ENCODE results near the gene HBP1.

The HBP1 gene, protein sequence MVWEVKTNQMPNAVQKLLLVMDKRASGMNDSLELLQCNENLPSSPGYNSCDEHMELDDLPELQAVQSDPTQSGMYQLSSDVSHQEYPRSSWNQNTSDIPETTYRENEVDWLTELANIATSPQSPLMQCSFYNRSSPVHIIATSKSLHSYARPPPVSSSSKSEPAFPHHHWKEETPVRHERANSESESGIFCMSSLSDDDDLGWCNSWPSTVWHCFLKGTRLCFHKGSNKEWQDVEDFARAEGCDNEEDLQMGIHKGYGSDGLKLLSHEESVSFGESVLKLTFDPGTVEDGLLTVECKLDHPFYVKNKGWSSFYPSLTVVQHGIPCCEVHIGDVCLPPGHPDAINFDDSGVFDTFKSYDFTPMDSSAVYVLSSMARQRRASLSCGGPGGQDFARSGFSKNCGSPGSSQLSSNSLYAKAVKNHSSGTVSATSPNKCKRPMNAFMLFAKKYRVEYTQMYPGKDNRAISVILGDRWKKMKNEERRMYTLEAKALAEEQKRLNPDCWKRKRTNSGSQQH

GRCh38 chr7:107168233-107169119, at the start of gene HBP1:
Gene HBP1, plus strand, starts transcription at chr7:107169003. Its CDS starts 10,891 bp downstream, at chr7:107179894.
- Histone ChIP-seq H3K4me1 (ENCODE audit: control insufficient read depth, insufficient read depth, low read length) (peaks cover 24% of the 10 kb centered on the region), H3K36me3 (ENCODE audit: control insufficient read depth, insufficient read depth, low read length) (no peaks in the 10 kb centered on the region), H3K27me3 (ENCODE audit: control insufficient read depth, insufficient read depth, low read length) (no peaks in the 10 kb centered on the region), H3K9me3 (ENCODE audit: control insufficient read depth, insufficient read depth, low read depth, low read length) (no peaks in the 10 kb centered on the region), H3K4me3 (ENCODE audit: low read depth, low read length) (peak within 1 kb of the TSS; percentile 96), H3K27ac (ENCODE audit: low read depth, low read length) (peak within 1 kb of the TSS; percentile 95), H3K9ac (ENCODE audit: low read length) (peak within 1 kb of the TSS; percentile 85)

GRCh38 chr7:107119376-107120105, 49.3 kb upstream of the HBP1 start:
- no peaks in the 10 kb centered on the region for H3K9me3 ChIP-seq (ENCODE audit: control insufficient read depth, insufficient read depth, low read depth, low read length)
- peaks cover 6% of the 10 kb centered on the region; the same call in 1 of the 2 replicates for H3K4me1 ChIP-seq (ENCODE audit: control insufficient read depth, insufficient read depth, low read length)
- H3K36me3 ChIP-seq (ENCODE audit: control insufficient read depth, insufficient read depth, low read length), result no peaks in the 10 kb centered on the region
- no peak overlapping the region for H3K9ac ChIP-seq (ENCODE audit: low read length)
- H3K27ac ChIP-seq (ENCODE audit: low read depth, low read length), result no peak overlapping the region
- H3K4me3 ChIP-seq (ENCODE audit: low read depth, low read length), result no peak overlapping the region
- H3K27me3 ChIP-seq (ENCODE audit: control insufficient read depth, insufficient read depth, low read length), result no peaks in the 10 kb centered on the region

- no peaks in the 10 kb centered on the region for H3K9me3 ChIP-seq (ENCODE audit: control insufficient read depth, insufficient read depth, low read depth, low read length)
- no peak overlapping the region for H3K27ac ChIP-seq (ENCODE audit: low read depth, low read length)
- H3K4me1 ChIP-seq (ENCODE audit: control insufficient read depth, insufficient read depth, low read length), result peaks cover 6% of the 10 kb centered on the region; the same call in 1 of the 2 replicates
- no peaks in the 10 kb centered on the region for H3K36me3 ChIP-seq (ENCODE audit: control insufficient read depth, insufficient read depth, low read length)
- H3K27me3 ChIP-seq (ENCODE audit: control insufficient read depth, insufficient read depth, low read length), result no peaks in the 10 kb centered on the region
- H3K9ac ChIP-seq (ENCODE audit: low read length), result no peak overlapping the region
- no peak overlapping the region for H3K4me3 ChIP-seq (ENCODE audit: low read depth, low read length)
These were observed 46.3 kb upstream of the HBP1 start for GRCh38 chr7:107122486-107122911.

DNA sequence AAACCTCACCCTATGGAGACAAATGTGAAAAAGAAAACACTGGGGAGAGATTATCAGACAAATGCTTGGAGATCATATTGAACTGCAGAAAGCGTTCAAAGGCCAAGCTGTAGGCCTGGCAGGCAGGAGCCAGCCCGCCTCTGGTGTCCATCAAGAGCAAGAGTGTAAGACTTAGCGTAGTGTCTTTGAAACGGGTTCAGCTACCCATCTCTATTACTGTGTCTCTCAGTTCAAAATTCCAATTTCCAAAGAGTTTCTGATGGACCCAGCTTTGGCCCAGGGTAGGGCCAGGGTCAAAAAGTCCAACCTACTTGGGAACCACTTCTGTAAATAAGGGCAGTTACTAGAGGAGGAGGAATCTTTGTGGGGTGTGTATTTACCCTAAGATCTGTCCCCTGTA, 45.4 kb upstream of the HBP1 start:
- Histone ChIP-seq H3K9ac (ENCODE audit: low read length) (no peak overlapping the region), H3K36me3 (ENCODE audit: control insufficient read depth, insufficient read depth, low read length) (no peaks in the 10 kb centered on the region), H3K9me3 (ENCODE audit: control insufficient read depth, insufficient read depth, low read depth, low read length) (no peaks in the 10 kb centered on the region), H3K4me1 (ENCODE audit: control insufficient read depth, insufficient read depth, low read length) (peaks cover 4% of the 10 kb centered on the region; the same call in 1 of the 2 replicates), H3K4me3 (ENCODE audit: low read depth, low read length) (no peak overlapping the region), H3K27ac (ENCODE audit: low read depth, low read length) (no peak overlapping the region), H3K27me3 (ENCODE audit: control insufficient read depth, insufficient read depth, low read length) (no peaks in the 10 kb centered on the region)

- Histone ChIP-seq H3K9ac (ENCODE audit: low read length) (no peak overlapping the region), H3K4me3 (ENCODE audit: low read depth, low read length) (no peak overlapping the region), H3K27me3 (ENCODE audit: control insufficient read depth, insufficient read depth, low read length) (no peaks in the 10 kb centered on the region), H3K9me3 (ENCODE audit: control insufficient read depth, insufficient read depth, low read depth, low read length) (no peaks in the 10 kb centered on the region), H3K27ac (ENCODE audit: low read depth, low read length) (no peak overlapping the region), H3K36me3 (ENCODE audit: control insufficient read depth, insufficient read depth, low read length) (no peaks in the 10 kb centered on the region), H3K4me1 (ENCODE audit: control insufficient read depth, insufficient read depth, low read length) (no peaks in the 10 kb centered on the region)
These were observed 43.3 kb upstream of the HBP1 start for GRCh38 chr7:107125475-107125874.

DNA sequence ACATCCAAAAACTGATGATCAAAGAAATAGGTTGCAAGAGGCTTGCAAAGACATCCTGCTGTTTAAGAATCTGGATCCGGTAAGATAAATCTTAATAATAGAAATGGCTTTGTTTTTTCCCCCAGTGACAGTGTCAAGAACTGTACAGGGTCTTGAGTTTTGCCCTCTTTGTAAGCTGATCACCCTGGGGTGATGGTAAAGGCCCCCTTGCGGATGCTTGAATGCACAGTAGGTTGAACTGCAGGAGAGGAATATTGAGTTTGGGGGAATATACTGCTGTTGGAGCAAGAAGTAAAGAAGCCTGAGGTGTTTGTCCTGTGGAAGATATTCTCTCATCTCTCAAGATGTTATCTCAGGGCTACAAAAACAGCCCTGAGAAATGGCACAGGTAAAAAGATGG, 40.6 kb upstream of the HBP1 start:
- Histone ChIP-seq H3K36me3 (ENCODE audit: control insufficient read depth, insufficient read depth, low read length) (no peaks in the 10 kb centered on the region), H3K4me1 (ENCODE audit: control insufficient read depth, insufficient read depth, low read length) (peaks cover 10% of the 10 kb centered on the region), H3K27ac (ENCODE audit: low read depth, low read length) (no peak overlapping the region), H3K27me3 (ENCODE audit: control insufficient read depth, insufficient read depth, low read length) (no peaks in the 10 kb centered on the region), H3K9me3 (ENCODE audit: control insufficient read depth, insufficient read depth, low read depth, low read length) (no peaks in the 10 kb centered on the region), H3K9ac (ENCODE audit: low read length) (no peak overlapping the region), H3K4me3 (ENCODE audit: low read depth, low read length) (no peak overlapping the region)

DNA sequence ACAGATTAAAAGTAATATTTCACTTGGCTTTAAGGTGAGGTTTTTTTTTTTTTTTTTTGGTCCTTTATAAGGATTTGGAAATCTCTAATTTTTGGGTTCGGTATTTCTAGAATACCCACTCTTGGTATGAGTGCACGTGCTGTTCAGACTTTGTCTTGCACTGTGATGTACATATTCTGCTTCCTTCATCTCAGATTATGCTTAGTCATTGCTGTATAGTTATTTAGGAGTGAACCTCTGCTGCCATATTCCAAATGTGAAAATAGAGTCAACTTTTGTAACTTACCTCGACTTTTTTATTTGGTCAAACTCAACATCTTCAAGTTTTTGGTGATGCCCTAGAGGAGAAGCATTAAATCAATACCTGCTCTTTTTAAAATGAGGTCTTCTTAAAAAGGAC, 40.1 kb upstream of the HBP1 start:
- no peaks in the 10 kb centered on the region for H3K27me3 ChIP-seq (ENCODE audit: control insufficient read depth, insufficient read depth, low read length)
- no peaks in the 10 kb centered on the region for H3K36me3 ChIP-seq (ENCODE audit: control insufficient read depth, insufficient read depth, low read length)
- H3K4me1 ChIP-seq (ENCODE audit: control insufficient read depth, insufficient read depth, low read length), result peaks cover 10% of the 10 kb centered on the region
- no peak overlapping the region for H3K27ac ChIP-seq (ENCODE audit: low read depth, low read length)
- no peaks in the 10 kb centered on the region for H3K9me3 ChIP-seq (ENCODE audit: control insufficient read depth, insufficient read depth, low read depth, low read length)
- H3K9ac ChIP-seq (ENCODE audit: low read length), result no peak overlapping the region
- no peak overlapping the region for H3K4me3 ChIP-seq (ENCODE audit: low read depth, low read length)

- Histone ChIP-seq H3K9ac (ENCODE audit: low read length) (no peak overlapping the region), H3K4me1 (ENCODE audit: control insufficient read depth, insufficient read depth, low read length) (peaks cover 10% of the 10 kb centered on the region)
These were observed 38.1 kb upstream of the HBP1 start for GRCh38 chr7:107130487-107131220.

GRCh38 chr7:107133396-107133795, 35.4 kb upstream of the HBP1 start:
- H3K4me3 ChIP-seq (ENCODE audit: low read depth, low read length), result no peak overlapping the region
- no peaks in the 10 kb centered on the region for H3K36me3 ChIP-seq (ENCODE audit: control insufficient read depth, insufficient read depth, low read length)
- no peak overlapping the region for H3K9ac ChIP-seq (ENCODE audit: low read length)
- H3K4me1 ChIP-seq (ENCODE audit: control insufficient read depth, insufficient read depth, low read length), result peaks cover 10% of the 10 kb centered on the region
- no peaks in the 10 kb centered on the region for H3K27me3 ChIP-seq (ENCODE audit: control insufficient read depth, insufficient read depth, low read length)
- no peak overlapping the region for H3K27ac ChIP-seq (ENCODE audit: low read depth, low read length)
- peaks cover 3% of the 10 kb centered on the region; the same call in 1 of the 2 replicates for H3K9me3 ChIP-seq (ENCODE audit: control insufficient read depth, insufficient read depth, low read depth, low read length)

More at GRCh38 chr7:107130487-107131220, 38.1 kb upstream of the HBP1 start:
- H3K27me3 ChIP-seq (ENCODE audit: control insufficient read depth, insufficient read depth, low read length), result no peaks in the 10 kb centered on the region
- H3K27ac ChIP-seq (ENCODE audit: low read depth, low read length), result no peak overlapping the region
- H3K9me3 ChIP-seq (ENCODE audit: control insufficient read depth, insufficient read depth, low read depth, low read length), result peaks cover 3% of the 10 kb centered on the region; the same call in 1 of the 2 replicates
- peak overlapping the region; percentile 25; the same call in 1 of the 2 replicates for H3K4me3 ChIP-seq (ENCODE audit: low read depth, low read length)
- no peaks in the 10 kb centered on the region for H3K36me3 ChIP-seq (ENCODE audit: control insufficient read depth, insufficient read depth, low read length)

All from HUES6 (cell line).